Erythroblast (primary cell): Measurements from ENCODE around the gene PEX11G.
A peak's percentile ranks its signal among the peaks of the same experiment; 100 is the strongest.

Experiments used
- DNase-seq, 2 experiments: peaks; one replicate each; lab custom pipeline; 2025; lab: John Stamatoyannopoulos, UW
- GATA1 ChIP-seq: IDR thresholded peaks from 2 replicates; pipeline ENCODE4 v1.6.1; 2011; ENCODE audit warnings: low read depth, mild to moderate bottlenecking, control low read depth, low read length, moderate library complexity
- POLR2A ChIP-seq: IDR thresholded peaks from 2 replicates; pipeline ENCODE4 v1.6.1; 2011; ENCODE audit warnings: mild to moderate bottlenecking, low read length

Gene PEX11G

DNA sequence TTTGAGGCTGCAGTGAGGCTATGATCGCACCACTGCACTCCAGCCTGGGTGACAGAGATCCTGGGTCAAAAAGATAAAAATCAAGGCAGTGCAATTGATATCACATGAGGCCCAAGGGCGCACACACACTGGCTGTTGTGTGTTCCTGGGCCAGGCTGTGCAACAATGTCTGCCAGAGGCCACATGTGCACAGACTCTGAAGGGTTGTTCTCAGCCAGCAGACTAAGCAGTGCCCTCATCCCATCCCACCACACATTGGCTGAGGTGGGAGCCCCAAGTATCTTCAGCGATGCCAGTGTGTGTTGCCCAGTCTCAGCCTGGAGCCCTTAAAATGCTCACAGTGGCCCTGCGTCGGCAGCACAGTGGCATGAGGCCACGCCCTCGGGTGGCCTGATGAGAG, 12.6 kb downstream of the PEX11G start:
- TF ChIP-seq GATA1: no peak
- peak in 1 of 2 experiments; percentile 50 for DNase-seq

DNA sequence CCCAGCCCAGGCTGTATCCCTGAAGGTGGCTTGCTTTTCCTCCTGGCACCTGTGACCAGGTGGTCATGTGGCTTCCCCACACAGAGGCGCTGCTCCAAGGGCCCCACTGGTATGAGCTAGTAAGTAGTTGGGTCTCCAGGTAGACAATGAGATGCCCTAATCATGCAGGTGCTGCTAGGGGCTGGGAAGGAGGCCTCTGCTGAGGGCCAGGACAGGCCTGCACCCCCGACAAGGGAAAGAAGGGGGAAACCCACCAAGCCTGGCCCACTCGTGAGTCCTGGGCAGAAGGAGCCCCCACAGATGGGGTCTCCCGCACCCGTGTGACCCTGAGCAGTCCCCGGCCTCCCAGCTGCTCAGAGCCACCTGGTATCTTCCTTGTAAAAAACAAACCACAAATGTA, 13.2 kb downstream of the PEX11G start:
- no peak for DNase-seq
- TF ChIP-seq POLR2A (no peak), GATA1 (no peak)

DNA sequence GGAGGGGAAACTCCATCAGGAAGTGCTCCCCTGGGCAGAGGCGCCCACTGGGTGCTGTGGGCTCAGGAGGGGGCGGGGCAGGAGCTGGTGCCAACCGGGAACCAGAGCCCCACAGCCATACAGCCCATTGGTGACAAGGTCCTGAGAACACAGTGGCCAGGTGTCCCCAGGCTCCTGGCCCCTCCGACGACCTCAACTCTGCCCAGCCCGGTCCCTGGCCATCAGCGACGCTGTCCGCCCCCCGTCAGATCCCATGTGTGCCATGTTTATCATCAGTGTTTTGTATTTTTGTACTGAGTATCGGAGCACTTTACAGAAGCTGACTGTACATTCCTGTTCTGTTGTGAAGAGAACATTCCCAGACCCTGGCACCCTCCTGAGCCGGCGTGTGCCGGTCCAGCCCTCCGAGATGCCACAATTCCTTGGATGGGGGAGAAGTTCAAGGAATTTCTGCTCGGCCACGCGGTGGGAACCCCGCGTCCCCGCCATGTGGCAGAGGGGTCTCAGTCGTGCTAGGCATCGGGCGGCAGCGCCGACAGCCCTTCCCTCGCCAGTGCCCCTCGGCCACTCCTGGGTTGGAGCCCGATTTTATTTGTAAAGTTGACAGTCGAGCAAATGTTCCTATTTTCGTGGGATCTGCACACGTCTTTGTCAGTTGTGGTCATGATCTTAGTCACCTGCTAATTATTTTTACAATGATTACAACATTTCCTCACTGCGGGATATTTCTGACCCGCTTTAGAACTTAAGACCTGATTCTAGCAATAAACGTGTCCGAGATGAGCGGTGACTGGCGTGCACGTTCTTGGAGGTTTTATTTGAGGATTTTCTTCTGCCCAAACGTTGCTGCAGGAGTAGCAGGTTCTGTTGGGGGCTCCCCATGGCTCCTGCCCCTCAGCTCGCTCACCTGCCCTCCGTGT, 16.9 kb downstream of the PEX11G start:
- DNase-seq: no peak
- no peak for TF ChIP-seq GATA1
- no peak for TF ChIP-seq POLR2A

DNA sequence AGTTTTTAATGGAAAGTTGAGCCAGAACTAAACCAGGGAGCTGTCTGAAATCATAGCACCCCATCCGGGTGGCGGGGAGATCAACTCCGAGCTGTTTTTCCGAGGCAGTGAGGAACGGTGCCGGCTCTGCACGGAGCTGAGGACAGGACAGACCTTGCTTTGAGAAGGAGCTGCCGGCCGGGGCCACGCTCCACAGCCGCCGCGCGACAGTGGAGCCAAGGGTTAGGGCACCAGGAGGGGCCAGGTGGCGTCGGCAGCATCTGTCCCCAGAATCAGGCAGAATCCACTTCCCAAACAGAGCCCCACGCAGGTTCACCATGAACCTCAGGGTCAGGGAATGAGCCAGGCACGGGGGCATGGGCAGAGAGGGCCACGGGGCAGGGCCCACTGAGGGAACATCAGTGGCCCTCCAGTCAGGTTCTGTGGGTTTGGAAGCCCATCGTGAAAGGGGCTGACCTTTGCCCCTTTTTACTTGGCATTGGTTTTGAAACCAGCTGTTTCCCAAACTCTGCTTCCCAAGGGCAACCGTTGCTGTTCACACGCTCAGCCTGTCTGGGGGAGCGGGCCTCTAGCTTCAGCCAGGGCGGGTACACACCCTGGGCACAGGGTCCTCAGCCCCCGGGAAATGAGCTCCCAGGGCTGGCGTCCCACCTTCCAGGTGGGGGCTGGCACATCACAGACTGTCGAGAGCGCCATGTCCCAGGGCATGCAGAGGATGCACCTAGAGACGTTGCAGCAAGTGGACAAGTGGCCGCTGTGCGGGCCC, 18.1 kb downstream of the PEX11G start:
- no peak for TF ChIP-seq POLR2A
- DNase-seq: no peak

DNA sequence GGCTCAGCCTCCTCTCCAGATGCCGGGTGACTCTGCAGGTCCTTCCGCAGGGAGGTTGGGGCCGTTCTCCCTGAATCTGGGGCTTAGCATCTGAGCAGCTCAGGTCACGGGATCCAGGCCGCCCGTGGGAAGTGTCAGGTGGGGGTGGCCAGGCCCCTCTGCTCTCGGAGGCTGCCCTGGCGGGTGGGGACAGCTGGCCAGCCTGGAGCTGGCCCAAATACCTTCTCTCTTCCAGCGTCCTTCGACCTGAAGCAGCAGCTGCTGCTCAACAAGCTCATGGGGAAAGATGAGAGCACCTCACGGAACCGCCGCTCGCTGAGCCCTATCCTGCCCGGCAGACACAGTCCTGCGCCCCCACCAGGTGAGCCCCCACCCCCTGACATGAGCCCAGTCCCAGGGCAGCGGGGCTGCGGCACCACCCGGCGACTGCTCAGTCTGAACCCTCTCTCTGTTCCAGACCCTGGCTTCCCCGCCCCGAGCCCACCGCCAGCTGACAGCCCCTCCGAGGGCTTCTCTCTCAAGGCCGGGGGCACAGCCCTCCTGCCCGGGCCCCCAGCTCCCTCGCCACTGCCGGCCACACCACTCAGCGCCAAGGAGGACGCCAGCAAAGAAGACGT, 19.1 kb downstream of the PEX11G start:
- no peak for DNase-seq
- TF ChIP-seq GATA1 (no peak), POLR2A (no peak)

DNA sequence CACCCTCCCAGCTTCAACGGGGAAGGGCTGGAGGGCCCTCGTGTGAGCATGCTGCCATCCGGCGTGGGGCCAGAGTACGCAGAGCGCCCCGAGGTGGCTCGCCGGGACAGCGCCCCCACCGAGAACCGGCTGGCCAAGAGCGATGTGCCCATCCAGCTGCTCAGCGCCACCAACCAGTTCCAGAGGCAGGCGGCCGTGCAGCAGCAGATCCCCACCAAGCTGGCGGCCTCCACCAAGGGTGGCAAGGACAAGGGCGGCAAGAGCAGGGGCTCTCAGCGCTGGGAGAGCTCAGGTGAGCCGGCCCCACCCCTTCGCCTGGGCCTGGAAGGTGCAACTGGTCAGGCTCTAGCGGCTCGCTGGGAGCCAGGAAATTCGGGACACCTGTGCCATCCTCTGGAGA, 20.0 kb downstream of the PEX11G start:
- DNase-seq: no peak

DNA sequence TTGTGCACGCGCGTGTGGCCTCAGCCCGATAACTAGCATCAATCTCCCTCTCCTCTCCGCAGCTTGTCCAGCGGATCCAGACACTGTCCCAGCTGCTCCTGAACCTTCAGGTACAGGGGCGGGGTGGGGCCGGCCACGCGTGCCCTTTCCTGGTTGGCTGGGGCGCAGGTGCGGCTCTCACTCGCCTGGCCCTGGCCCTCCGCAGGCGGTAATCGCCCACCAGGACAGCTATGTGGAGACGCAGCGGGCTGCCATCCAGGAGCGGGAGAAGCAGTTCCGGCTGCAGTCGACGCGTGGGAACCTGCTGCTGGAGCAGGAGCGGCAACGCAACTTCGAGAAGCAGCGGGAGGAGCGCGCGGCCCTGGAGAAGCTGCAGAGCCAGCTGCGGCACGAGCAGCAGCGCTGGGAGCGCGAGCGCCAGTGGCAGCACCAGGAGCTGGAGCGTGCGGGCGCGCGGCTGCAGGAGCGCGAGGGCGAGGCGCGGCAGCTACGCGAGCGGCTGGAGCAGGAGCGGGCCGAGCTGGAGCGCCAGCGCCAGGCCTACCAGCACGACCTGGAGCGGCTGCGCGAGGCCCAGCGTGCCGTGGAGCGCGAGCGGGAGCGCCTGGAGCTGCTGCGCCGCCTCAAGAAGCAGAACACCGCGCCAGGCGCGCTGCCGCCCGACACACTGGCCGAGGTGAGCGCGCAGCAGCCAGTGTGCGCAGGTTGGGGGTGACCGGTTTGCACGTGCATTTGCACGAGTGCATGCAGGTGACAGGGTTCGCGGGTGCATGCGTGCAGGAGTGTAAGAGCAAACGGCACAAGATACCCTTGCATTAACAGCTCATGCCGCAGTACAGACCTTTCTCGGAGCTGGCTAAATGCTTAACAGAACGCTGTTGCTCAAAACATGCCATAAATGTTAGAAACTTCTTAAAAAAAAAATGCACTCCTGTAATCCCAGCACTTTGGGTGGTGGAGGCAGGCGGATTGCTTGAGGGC, 21.5 kb downstream of the PEX11G start:
- DNase-seq: no peak
- TF ChIP-seq GATA1 (no peak), POLR2A (no peak)

More for the DNA sequence above, 20.0 kb downstream of the PEX11G start:
- no peak for TF ChIP-seq POLR2A
- no peak for TF ChIP-seq GATA1

DNA sequence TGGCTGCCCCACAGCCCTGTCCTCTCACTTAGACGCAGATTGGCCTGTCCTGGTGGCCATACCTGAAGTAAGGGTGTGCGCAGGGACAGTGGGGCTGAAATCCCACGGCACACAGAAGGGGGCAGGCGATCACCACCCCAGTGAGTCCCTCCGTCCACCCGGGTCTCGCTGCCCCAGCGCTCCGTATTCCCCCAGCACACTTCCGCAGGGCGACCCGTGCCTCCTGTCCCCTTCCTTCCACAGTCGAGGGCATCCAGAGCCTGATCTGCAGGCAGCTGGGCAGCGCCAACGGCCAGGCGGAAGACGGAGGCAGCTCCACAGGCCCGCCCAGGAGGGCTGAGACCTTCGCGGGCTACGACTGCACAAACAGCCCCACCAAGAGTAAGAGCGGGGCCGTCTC, 25.3 kb downstream of the PEX11G start:
- no peak for TF ChIP-seq GATA1
- no peak for TF ChIP-seq POLR2A
- DNase-seq: no peak

DNA sequence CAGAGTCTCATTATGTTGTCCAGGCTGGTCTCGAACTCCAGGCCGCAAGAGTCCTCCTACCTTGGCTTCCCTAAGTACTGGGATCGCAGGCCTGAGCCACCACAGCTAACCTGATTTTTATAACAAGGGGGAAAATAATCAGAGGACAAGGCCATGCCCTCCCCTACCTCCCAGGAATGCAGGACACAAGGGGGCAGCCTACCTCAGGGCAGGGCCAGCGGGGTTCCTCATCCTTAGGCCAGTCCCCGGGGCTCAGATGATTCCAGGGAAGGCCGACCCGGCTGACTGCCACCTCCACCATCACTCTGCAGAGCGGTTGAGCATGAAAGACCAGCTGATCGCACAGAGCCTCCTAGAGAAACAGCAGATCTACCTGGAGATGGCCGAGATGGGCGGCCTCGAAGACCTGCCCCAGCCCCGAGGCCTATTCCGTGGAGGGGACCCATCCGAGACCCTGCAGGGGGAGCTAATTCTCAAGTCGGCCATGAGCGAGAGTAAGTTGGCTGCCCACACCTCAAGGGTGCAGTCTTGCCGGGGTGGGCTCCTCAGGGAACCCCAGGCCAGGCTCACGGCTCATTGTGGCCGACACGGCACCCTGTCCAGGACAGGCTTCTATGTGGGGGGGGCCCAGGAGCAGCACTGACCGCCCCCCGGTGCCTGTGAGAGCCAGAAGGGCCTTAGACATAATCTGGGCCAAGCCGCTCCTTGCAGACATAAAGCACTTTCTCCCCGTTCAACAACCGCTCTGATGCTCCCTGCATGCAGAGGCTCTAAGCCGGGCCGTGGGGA, 26.8 kb downstream of the PEX11G start:
- DNase-seq: no peak
- TF ChIP-seq POLR2A (no peak), GATA1 (no peak)

DNA sequence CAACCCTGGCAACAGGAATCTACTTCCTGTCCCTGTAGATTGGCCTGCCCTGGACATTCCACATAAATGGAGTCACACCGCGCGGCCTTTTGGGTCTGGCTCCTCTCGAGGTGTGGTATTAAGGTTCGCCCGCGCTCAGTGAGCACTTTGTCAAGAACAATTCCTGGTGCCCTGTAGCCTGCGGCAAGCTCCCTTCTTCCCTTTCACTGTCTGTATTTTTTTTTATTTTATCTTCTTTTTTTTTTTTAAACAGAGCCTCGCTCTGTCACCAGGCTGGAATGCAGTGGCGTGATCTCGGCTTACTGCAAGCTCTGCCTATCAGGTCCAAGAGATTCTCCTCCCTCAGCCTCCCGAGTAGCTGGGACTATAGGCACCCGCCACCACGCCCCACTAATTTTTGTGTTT, 28.3 kb downstream of the PEX11G start:
- TF ChIP-seq POLR2A: no peak
- no peak for TF ChIP-seq GATA1
- no peak for DNase-seq

DNA sequence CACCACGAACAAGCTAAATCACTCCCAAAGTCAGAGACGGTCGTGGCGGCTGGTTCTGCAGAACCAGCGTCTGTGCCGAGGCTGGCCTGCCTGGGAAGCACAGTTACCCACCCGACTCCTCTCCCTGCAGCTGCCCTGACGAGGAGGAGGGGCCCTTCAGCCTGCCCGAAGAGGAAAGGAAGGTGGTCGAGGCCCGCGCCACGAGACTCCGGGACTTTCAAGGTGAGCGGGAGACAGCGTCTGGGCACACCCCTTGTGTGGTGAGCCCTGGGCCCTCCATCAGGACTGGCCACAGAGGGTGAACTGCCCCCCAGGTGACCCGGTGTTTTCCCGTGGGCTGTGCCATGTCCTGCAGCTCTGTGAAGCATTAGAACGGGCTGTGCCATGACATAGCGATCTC, 29.1 kb downstream of the PEX11G start:
- DNase-seq: no peak
- TF ChIP-seq GATA1 (no peak), POLR2A (no peak)

DNA sequence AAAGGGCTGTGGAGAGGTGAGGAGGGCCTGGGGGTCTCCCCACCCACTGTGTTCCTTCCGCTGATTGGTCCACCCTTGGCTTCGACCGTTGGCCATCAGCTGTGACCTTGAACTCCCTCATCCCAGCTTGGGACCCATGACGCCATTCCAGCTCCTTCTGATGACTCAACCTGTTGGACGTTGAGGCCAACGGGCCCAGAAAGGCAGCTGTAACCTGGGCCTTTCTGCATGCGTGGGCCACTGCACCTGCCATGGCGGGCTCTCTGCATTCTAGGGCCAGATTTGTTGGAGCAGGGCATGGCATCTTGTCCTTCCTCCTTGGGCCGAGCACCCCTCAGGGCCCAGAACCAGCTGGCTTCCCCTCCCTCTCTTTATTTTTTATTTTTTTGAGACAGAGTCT, 30.2 kb downstream of the PEX11G start:
- no peak for DNase-seq

More for the DNA sequence above, 30.2 kb downstream of the PEX11G start:
- TF ChIP-seq GATA1: no peak
- no peak for TF ChIP-seq POLR2A
